HCT116 (cell line): Measurements from ENCODE around the gene LRIG1. TPM values are rescaled to one million over a fixed set of nuclear protein-coding genes. Genes with fewer than 3 reads are reported as not detected.

Experiments used
- ATAC-seq: fragments of 200-7000 bp; cut with Tn5 transposase; 2 replicates; pipeline ENCODE4 v1.9.1; 2020; ENCODE audit warnings: mild to moderate bottlenecking, moderate library complexity
- BruUV-seq: library from RNA; stranded (reverse); fragments of 400-500 nt; replicated peaks from 2 replicates; lab custom pipeline; 2021; lab: Mats Ljungman, UMichigan
- CTCF ChIA-PET: fragments of 300-600 bp; sonication (Branson Sonifier 250); formaldehyde crosslinking; loops from one replicate; lab custom pipeline; 2021; ENCODE audit warnings: antibody characterized with exemption; lab: Charles Lee
- POLR2A ChIA-PET: fragments of 300-600, 350-600 bp; sonication (Branson Sonifier 250); formaldehyde crosslinking; loops from one replicate; lab custom pipeline; 2021; ENCODE audit warnings: antibody characterized with exemption; lab: Charles Lee
- RAD21 ChIA-PET, 2 experiments: fragments of 300-600 bp; sonication (Branson Sonifier 250); formaldehyde crosslinking; loops; one replicate each; lab custom pipeline; 2023; ENCODE audit warnings: low total read pairs in 2 of 2; ENCODE audit not compliant: uncharacterized antibody in 2 of 2, unreplicated experiment in 2 of 2, low non-redundant PET in 1 of 2; lab: Charles Lee
- DNase-seq: peaks from one replicate; pipeline ENCODE4 v3.0.0-alpha.2; 2010; ENCODE audit warnings: low read depth, low spot score
- H2AFZ ChIP-seq: fragments of 200-600 bp; shearing (Covaris generic), sonication (generic); 2 replicates; pipeline ENCODE4 v1.6.1; 2017; ENCODE audit warnings: low read depth, mixed run types, mixed read lengths, antibody characterized with exemption, low read length; ENCODE audit not compliant: poor library complexity, severe bottlenecking
- H3K27ac ChIP-seq: 2 replicates; pipeline ENCODE4 v1.5.1; 2012; ENCODE audit warnings: low read depth, low read length
- H3K27me3 ChIP-seq: fragments of 200-600 bp; sonication (generic); 2 replicates; pipeline ENCODE4 v1.6.1; 2016; ENCODE audit warnings: mixed run types, low read length, mixed read lengths; ENCODE audit not compliant: insufficient read depth
- H3K36me3 ChIP-seq, 2 experiments: fragments of 200-500 bp in 1 of 2; fragments of 200-600 bp in 1 of 2; sonication (Bioruptor generic) in 1 of 2; sonication (generic) in 1 of 2; 2 replicates each; pipeline versions ENCODE4 v1.5.1 to v1.6.1; 2014 to 2016; ENCODE audit warnings: low read length in 2 of 2, inconsistent platforms in 1 of 2, mixed read lengths in 1 of 2, mixed run types in 1 of 2; ENCODE audit not compliant: insufficient read depth in 2 of 2, control insufficient read depth in 1 of 2
- H3K4me1 ChIP-seq, 2 experiments: fragments of 200-600 bp in 1 of 2; sonication (generic) in 1 of 2; 2 replicates each; pipeline versions ENCODE4 v1.5.1 to v1.6.1; 2012 to 2017; ENCODE audit warnings: low read length in 2 of 2, inconsistent platforms in 1 of 2, mild to moderate bottlenecking in 1 of 2, mixed read lengths in 1 of 2, mixed run types in 1 of 2, moderate library complexity in 1 of 2; ENCODE audit not compliant: insufficient read depth in 2 of 2, control insufficient read depth in 1 of 2
- H3K4me2 ChIP-seq: fragments of 200-600 bp; sonication (generic); 2 replicates; pipeline ENCODE4 v1.6.1; 2017; ENCODE audit warnings: mixed run types, low read length, mixed read lengths
- H3K4me3 ChIP-seq, 2 experiments: fragments of 200-600 bp in 1 of 2; sonication (generic) in 1 of 2; replicated peaks in 1 of 2; 2 replicates each; pipeline ENCODE4 v1.5.1; 2011 to 2016; ENCODE audit warnings: low read length in 2 of 2, control low read depth in 1 of 2, low read depth in 1 of 2, mild to moderate bottlenecking in 1 of 2, mixed read lengths in 1 of 2, mixed run types in 1 of 2
- H3K79me2 ChIP-seq: fragments of 200-600 bp; sonication (generic); 2 replicates; pipeline ENCODE4 v1.6.1; 2017; ENCODE audit warnings: mild to moderate bottlenecking, mixed run types, low read length, moderate library complexity, mixed read lengths; ENCODE audit not compliant: insufficient read depth
- H3K9ac ChIP-seq: fragments of 200-600 bp; sonication (generic); 2 replicates; pipeline ENCODE4 v1.6.1; 2016; ENCODE audit warnings: low read length, mixed read lengths
- H3K9me2 ChIP-seq: fragments of 200-600 bp; sonication (generic), shearing (Covaris generic); 2 replicates; pipeline ENCODE4 v1.6.1; 2017; ENCODE audit warnings: mixed run types, mild to moderate bottlenecking, moderate library complexity; ENCODE audit not compliant: insufficient read depth
- H3K9me3 ChIP-seq, 2 experiments: fragments of 200-500 bp in 1 of 2; fragments of 200-600 bp in 1 of 2; sonication (Bioruptor generic) in 1 of 2; sonication (generic) in 1 of 2; 2 replicates each; pipeline ENCODE4 v1.6.1; 2014 to 2017; ENCODE audit warnings: low read length in 2 of 2, mixed read lengths in 2 of 2, inconsistent platforms in 1 of 2, low read depth in 1 of 2, mild to moderate bottlenecking in 1 of 2, mixed run types in 1 of 2, moderate library complexity in 1 of 2; ENCODE audit not compliant: control insufficient read depth in 1 of 2, insufficient read depth in 1 of 2
- H4K20me1 ChIP-seq: fragments of 200-600 bp; sonication (generic), shearing (Covaris generic); 2 replicates; pipeline ENCODE4 v1.6.1; 2017; ENCODE audit warnings: mixed run types, mild to moderate bottlenecking, moderate library complexity; ENCODE audit not compliant: insufficient read depth
- ATF3 ChIP-seq: IDR thresholded peaks from 2 replicates; pipeline ENCODE4 v1.6.1; 2012
- CBX3 ChIP-seq: IDR thresholded peaks from 2 replicates; pipeline ENCODE4 v1.6.1; 2012; ENCODE audit warnings: low read depth
- CEBPB ChIP-seq: IDR thresholded peaks from 2 replicates; pipeline ENCODE4 v1.6.1; 2012; ENCODE audit warnings: low read depth
- EGR1 ChIP-seq: IDR thresholded peaks from 2 replicates; pipeline ENCODE4 v1.6.1; 2012; ENCODE audit warnings: low read depth
- ELF1 ChIP-seq: IDR thresholded peaks from 2 replicates; pipeline ENCODE4 v1.6.1; 2012; ENCODE audit warnings: low read depth, borderline replicate concordance
- EZH2 ChIP-seq: fragments of 200-600 bp; sonication (generic); IDR thresholded peaks from 2 replicates; pipeline ENCODE4 v1.6.1; 2017; ENCODE audit warnings: antibody characterized with exemption, mixed run types
- EZH2phosphoT487 ChIP-seq: fragments of 200-600 bp; IDR thresholded peaks from 2 replicates; pipeline ENCODE4 v1.6.1; 2018; ENCODE audit warnings: antibody characterized with exemption, borderline replicate concordance
- JUND ChIP-seq: IDR thresholded peaks from 2 replicates; pipeline ENCODE4 v1.6.1; 2012
- POLR2AphosphoS5 ChIP-seq: IDR thresholded peaks from 2 replicates; pipeline ENCODE4 v1.6.1; 2011; ENCODE audit warnings: mild to moderate bottlenecking, low read depth, low read length, moderate library complexity
- REST ChIP-seq: IDR thresholded peaks from 2 replicates; pipeline ENCODE4 v1.6.1; 2012; ENCODE audit warnings: low read depth
- SP1 ChIP-seq: IDR thresholded peaks from 2 replicates; pipeline ENCODE4 v1.6.1; 2012; ENCODE audit warnings: low read depth
- ZFX ChIP-seq: fragments of 450-650 bp; IDR thresholded peaks from 2 replicates; pipeline ENCODE4 v1.6.1; 2017
- intact Hi-C: fragments of 100-400 bp; cut with micrococcal nuclease; formaldehyde crosslinking; loops from 2 replicates; pipeline ENCODE4 v1.10.0; 2022
- total RNA-seq: library from RNA; stranded (reverse); gene quantifications from one replicate; pipeline ENCODE4 v1.2.1, GENCODE V29; 2021; ENCODE audit not compliant: unreplicated experiment
- TF ChIP-seq, protein P1 (sequence below), 3 experiments: fragments of 200-600 bp in 1 of 3; sonication (generic) in 1 of 3; IDR thresholded peaks in 2 of 3; conservative IDR thresholded peaks in 1 of 3; 2 replicates each; pipeline ENCODE4 v1.5.1; 2012 to 2017; ENCODE audit warnings: low read depth in 2 of 3, low read length in 2 of 3, antibody characterized with exemption in 1 of 3, borderline replicate concordance in 1 of 3, control low read depth in 1 of 3, mild to moderate bottlenecking in 1 of 3, mixed read lengths in 1 of 3, mixed run types in 1 of 3, moderate library complexity in 1 of 3; ENCODE audit not compliant: insufficient read depth in 1 of 3

Gene LRIG1
- total RNA-seq, 1 experiment from 2014 or later, result 3.1 TPM

GRCh38 chr3:66443118-66443803 is 57.6 kb downstream of the LRIG1 start:
- H3K9ac ChIP-seq, result no peak overlapping the region
- no peak for ATAC-seq
- ChIA-PET CTCF (no interaction called here), RAD21 (no interaction called here), POLR2A (no interaction called here)
- TF ChIP-seq EGR1 (no peak), EZH2phosphoT487 (no peak), CBX3 (no peak), CEBPB (no peak), ZFX (no peak), ATF3 (no peak)
- DNase-seq, result no peak
- no peak overlapping the region for H3K4me2 ChIP-seq
- intact Hi-C loops, result no loop called here
- H2AFZ ChIP-seq, result no peak overlapping the region
- H3K27ac ChIP-seq, result no peak overlapping the region
- no peaks in the 10 kb centered on the region for H3K79me2 ChIP-seq
- H3K4me3 ChIP-seq, result no peak overlapping the region
- no peaks in the 10 kb centered on the region for H3K9me2 ChIP-seq
- no peaks in the 10 kb centered on the region for H4K20me1 ChIP-seq
- no TSS peak for BruUV-seq
- H3K9me3 ChIP-seq, result no peaks in the 10 kb centered on the region
- no peaks in the 10 kb centered on the region for H3K36me3 ChIP-seq
- no peaks in the 10 kb centered on the region for H3K27me3 ChIP-seq
- H3K4me1 ChIP-seq, result no peaks in the 10 kb centered on the region

DNA sequence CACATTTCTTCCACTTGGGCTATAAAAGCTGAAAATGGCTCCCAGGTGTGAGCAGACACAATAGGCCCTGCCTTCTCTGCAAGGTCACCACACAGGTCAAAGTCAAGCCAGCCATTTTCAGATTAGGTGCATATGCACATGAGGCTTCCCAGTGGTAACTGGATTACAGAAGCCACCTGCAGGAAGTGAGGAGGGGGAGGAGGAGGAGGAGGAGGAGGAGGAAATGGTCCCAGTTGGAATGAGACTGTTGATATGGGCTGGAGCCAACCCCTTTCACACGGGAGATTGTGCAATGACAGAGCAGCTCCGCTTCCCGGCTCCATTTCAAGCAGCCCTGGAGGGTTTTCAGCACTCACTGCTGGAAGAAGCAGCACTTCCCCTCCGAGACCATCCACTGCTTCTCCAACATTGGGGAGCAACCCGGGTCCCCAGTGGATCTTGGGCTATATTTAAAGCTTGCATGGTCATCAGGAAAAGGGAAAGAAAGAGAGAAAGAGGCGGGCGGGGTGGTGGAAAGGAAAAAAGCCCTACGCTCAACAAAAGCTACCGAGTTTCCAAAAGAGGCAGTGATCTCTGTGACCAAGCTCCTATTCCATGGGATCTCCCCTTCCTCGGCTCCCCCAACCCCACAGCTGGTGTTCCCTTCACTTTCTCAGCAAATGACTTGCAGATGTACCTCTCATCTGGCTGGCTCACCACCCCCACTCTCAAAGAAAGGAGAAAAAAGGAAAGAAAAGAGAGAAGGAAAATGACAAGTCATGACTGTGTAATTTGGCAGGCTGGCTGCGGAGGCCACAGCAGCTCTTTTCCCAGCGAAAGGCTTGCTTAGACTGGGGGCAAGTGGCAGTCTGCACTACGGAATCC is 58.3 kb downstream of the LRIG1 start:
- Histone ChIP-seq H3K79me2 (no peaks in the 10 kb centered on the region), H4K20me1 (no peaks in the 10 kb centered on the region), H3K4me2 (no peak overlapping the region), H3K9ac (no peak overlapping the region), H3K36me3 (no peaks in the 10 kb centered on the region), H3K27ac (no peak overlapping the region), H3K9me3 (no peaks in the 10 kb centered on the region), H2AFZ (no peak overlapping the region), H3K4me1 (no peaks in the 10 kb centered on the region), H3K27me3 (no peaks in the 10 kb centered on the region), H3K9me2 (no peaks in the 10 kb centered on the region), H3K4me3 (no peak overlapping the region)
- ChIA-PET POLR2A (no interaction called here), CTCF (no interaction called here), RAD21 (no interaction called here)
- BruUV-seq, result no TSS peak
- no peak for ATAC-seq
- no peak for DNase-seq
- intact Hi-C loops, result no loop called here
- TF ChIP-seq EZH2 (no peak), JUND (no peak), SP1 (no peak), ELF1 (no peak), CBX3 (no peak), POLR2AphosphoS5 (no peak), REST (no peak), ATF3 (no peak)
- TF ChIP-seq, protein P1, sequence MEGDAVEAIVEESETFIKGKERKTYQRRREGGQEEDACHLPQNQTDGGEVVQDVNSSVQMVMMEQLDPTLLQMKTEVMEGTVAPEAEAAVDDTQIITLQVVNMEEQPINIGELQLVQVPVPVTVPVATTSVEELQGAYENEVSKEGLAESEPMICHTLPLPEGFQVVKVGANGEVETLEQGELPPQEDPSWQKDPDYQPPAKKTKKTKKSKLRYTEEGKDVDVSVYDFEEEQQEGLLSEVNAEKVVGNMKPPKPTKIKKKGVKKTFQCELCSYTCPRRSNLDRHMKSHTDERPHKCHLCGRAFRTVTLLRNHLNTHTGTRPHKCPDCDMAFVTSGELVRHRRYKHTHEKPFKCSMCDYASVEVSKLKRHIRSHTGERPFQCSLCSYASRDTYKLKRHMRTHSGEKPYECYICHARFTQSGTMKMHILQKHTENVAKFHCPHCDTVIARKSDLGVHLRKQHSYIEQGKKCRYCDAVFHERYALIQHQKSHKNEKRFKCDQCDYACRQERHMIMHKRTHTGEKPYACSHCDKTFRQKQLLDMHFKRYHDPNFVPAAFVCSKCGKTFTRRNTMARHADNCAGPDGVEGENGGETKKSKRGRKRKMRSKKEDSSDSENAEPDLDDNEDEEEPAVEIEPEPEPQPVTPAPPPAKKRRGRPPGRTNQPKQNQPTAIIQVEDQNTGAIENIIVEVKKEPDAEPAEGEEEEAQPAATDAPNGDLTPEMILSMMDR (IDR thresholded peaks at IDR 0.05 in 2 of 3, conservative IDR thresholded peaks at IDR 0.05 in 1 of 3; ENCODE audit: borderline replicate concordance in 1 of 3, insufficient read depth in 1 of 3, low read depth in 2 of 3, low read length in 2 of 3), result no peak
